Frontal cortex (tissue), 4 donors: ENCODE results near the gene LRRC43. TPM values are rescaled to one million over a fixed set of nuclear protein-coding genes. Genes with fewer than 3 reads are reported as not detected.
"Not testable (repeated sequence)": the region's sequence is repeated elsewhere in the genome, so short reads cannot be mapped to it uniquely, and the experiment has no call there.

Source experiments
- DNase-seq, 2 donors: peaks; one replicate each; pipeline ENCODE4 v3.0.0; 2012; ENCODE audit warnings: low spot score in 2 of 2
- FAIRE-seq: peaks from 2 replicates; lab custom pipeline; 2012; peaks lifted over from hg19 to GRCh38; lab: Jason Lieb, UNC
- total RNA-seq: library from RNA; depleted of rRNA; stranded (reverse); fragments of >200 nt; gene quantifications from one replicate; pipeline ENCODE4 v1.2.3, GENCODE V29; 2014
- donor health status: control.
- donor health status: control.
- donor health status: control.

Gene LRRC43
- total RNA-seq, 1 donor from 2014 or later: 2.0 TPM

DNA sequence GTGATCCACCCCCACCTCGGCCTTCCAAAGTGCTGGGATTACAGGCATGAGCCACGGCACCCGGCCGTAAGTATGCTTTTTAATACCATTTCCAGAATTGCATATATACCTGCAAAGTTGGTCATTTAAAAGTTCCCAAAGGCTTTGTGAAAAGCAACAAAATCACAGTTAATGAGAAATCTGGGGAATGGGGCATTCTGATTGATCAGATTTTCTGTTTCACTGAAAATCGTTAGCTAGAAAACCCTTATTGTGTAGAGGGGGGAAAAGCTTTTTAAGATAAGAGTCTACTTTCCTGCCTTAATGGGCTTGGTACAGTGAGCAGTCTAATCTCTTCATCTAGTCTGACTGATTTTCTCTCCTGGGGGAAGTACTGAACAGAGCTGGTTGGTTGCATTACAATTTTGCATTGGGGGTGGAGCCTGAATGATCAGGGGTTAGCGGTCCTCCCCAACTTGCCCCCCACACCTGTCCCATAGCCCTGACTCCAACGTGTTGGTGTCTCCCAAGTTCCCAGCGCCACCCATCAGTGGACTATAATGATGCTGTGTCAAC is 32.7 kb upstream of the LRRC43 start:
- no peak for DNase-seq
- no peak for FAIRE-seq

DNA sequence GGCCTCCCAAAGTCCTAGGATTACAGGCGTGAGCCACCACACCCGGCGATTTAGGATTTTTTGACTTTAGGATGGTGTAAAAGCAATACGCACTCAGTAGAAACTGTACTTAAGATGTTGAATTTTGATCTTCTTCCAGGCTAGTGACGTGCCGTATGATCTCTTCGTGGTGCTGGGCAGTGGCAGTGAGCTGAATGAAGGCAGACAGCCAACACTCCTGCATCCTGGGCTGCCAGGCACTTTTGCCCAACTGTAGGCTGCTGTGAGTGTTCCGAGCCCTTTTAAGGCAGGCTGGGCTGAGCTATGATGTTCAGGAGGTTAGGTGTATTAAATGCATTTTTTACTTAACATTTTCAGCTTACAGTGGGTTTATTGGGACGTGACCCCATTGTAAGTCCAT is 30.2 kb upstream of the LRRC43 start:
- DNase-seq: no peak
- FAIRE-seq: no peak

DNA sequence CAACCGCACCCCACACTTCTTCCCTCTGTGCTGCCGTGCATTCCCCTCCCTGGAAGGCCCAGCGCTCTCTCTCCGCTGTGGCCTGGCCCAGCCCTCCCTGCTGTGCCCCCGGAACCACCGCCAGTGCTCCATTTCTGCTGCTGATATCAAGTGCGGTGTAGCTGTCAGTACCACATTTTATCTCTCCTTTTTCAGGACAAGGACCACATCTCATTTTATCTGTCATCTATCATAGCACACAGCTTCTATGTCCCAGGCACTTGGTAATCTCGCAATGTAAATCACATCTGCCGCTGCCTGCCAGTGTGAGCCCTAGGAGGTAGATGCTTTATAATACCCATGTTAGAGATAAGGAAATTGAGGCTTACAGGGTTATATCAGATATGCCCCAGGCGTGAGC is 27.2 kb upstream of the LRRC43 start:
- no peak for DNase-seq
- no peak for FAIRE-seq

DNA sequence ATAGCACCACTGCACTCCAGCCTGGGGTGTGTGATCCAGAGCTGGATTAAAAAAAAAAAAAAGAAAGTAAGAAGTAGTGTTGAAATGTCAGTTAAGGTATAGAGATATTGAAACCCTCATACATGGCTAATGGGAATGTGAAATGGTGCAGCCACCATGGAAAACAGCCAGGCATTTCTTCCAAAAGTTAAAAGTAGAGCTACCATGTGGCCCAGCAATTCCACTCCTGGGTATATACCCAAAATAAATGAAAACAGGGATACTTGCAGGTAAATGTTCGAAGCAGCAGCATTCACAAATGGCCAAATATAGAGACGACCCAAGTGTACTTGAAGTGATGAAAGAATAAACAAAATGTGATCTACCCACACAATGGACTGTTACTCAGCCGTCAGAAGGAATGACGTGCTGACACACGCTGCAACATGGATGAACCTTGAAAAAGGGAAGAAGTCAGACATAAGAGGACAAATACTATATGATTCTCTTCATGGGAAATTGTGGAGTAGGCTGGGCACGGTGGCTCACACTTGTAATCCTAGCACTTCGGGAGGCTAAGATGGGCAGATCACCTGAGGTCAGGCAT is 24.1 kb upstream of the LRRC43 start:
- no peak for DNase-seq
- FAIRE-seq: no peak

DNA sequence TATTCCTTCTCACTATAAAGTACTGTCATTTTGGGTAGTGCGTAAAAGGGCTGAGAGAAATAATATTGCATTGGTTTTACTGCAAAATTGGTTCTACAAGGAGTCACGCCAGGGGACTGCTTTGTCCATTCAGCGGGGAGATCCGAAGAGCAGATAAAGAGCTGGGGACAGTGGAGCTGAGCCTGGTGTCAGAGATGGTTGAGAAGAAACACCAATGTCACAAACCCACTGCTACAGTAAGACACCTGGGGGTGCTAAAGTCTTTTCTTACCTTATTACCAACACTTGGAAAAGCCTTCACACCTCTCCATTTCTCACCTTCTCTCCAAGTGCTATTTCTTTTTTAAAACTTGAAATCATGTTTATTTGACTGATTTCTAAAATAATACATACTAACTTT is 23.0 kb upstream of the LRRC43 start:
- FAIRE-seq (no peak), DNase-seq (no peak)

DNA sequence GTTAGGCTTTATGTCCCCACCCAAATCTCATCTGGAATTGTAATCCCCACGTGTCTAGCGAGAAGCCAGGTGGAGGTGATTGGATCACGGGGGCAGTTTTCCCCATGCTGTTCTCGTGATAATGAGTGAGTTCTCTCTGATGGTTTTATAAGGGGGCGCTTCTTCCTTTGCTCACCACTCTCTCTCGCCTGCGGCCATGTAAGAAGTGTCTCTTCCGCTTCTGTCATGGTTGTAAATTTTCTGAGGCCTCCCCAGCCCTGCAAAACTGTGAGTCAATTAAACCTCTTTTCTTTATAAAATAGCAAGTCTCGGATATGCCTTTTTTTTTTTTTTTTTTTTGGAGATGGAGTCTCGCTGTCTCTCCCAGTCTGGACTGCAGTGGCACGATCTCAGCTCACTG is 22.2 kb upstream of the LRRC43 start:
- DNase-seq: no peak
- FAIRE-seq: no peak

DNA sequence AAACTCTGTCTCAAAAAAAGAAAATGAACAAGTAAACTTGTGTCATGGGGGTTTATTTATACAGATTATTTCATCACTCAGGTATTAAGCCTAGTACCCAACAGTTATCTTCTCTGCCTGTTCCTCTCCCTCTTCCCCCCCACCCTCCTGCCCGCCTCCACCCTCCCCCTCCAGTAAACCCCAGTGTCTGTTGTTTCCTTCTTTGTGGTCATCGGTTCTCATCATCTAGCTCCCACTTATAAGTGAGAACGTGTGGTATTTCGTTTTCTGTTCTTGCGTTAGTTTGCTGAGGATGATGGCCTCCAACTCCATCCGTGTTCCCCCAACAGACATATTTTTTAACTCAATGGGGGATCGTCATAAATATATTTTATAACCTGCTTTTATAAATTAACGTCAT is 21.2 kb upstream of the LRRC43 start:
- DNase-seq: no peak
- no peak for FAIRE-seq

DNA sequence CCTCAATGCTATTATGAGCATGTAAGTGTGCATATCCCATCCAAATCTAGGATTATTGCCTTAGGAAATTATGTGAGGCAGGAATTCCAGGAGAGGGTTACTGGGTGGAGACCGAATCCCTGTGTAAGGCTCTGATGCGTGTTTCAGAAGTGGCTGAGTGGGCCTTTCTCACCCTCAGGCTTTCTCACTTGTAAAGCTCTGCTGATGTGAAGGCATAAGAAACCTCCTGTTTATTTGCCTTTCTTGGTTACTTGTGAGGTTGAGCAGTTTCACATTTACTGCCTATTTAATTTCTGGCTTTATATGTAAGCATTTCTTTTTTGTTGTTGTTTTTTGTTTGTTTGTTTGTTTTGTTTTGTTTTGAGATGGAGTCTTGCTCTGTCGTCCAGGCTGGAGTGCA is 19.9 kb upstream of the LRRC43 start:
- DNase-seq (no peak), FAIRE-seq (no peak)

DNA sequence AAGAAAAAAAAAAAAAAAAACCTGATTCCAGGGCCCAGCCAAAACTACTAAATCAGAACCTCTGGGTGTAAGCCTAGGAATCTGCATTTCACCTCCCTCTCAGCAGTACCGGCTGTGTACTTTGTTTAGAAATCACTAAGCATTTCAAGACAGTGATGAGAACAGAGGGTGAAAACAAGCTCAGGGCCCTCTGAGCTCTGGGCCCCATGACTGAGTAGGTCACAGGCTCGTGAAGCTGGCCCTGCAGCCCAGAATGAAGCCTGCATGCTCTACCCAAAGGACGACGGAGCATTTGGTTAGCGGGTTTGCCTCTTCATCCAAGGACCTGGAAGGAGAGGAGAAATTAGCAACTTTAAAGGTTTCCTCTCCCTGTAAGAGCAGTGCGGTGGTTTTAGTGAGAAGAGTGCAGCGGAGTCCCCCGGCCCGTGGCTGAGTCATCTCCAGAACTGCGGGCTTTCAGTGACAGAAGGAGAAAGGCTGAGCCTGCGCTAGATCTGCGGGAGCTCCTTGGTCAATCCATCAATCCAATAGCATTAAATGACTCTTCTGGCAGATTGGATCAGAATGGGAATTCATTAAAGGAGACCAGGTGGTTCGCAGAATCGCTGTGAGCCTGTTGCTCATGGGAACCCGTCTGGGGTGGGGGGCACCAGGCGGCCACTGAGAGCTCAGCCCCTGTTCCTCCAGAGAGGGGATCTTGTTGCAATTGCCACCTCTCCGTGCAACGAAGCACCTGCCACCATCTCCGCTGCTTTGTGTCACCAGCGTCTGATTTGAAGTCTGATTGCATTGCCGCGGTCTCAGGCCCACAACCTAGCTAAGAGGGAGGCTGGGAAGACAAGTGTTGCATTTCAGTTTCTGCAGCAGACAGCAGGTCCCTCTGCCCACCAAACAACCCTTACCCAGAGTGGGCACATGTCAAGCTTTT is 16.2 kb upstream of the LRRC43 start:
- DNase-seq (no peak), FAIRE-seq (no peak)

DNA sequence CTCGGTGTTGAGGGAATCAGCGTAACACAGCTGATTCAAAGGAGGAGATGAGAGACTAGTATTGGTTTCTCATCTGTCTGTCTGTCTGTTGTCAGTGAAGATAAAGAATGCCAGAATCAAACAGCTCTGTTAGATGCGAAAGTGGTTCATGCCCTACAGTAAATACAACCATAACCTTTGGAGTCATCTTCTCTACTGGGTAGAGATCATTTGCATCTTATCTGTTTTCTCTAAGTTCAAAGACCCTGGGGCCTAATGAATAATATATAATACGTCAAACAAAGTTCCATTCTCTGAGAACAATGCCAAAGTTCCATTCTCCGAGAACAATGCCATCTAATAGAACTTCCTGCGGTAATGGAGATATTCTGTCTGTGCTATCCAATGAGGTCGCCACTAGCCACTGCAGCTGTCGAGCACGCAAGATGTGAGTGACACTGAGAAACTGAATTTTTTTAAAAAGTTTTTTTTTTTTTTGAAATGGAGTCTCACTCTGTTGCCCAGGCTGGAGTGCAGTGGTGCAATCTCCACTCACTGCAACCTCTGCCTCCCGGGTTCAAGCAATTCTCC is 15.5 kb upstream of the LRRC43 start:
- FAIRE-seq: no peak

DNA sequence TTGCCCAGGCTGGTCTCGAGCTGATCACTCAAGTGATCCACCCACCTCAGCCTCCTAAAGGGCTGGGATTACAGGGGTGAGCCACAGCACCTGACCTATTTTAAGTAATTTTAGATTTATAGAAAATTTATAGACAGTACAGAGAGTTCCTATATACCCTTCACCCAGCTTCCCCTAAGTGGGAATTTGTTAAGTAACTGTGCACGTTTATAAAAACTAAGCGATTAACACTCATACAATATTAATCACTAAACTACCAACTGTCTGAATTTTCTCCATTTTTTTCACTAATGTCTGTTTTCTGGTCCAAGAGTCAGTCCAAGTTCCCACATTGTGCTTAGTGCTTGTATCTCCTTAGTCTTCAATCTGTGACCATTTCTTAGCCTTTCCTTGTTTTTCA is 14.4 kb upstream of the LRRC43 start:
- no peak for FAIRE-seq
- no peak for DNase-seq

More for the DNA sequence above, 15.5 kb upstream of the LRRC43 start:
- DNase-seq: no peak

DNA sequence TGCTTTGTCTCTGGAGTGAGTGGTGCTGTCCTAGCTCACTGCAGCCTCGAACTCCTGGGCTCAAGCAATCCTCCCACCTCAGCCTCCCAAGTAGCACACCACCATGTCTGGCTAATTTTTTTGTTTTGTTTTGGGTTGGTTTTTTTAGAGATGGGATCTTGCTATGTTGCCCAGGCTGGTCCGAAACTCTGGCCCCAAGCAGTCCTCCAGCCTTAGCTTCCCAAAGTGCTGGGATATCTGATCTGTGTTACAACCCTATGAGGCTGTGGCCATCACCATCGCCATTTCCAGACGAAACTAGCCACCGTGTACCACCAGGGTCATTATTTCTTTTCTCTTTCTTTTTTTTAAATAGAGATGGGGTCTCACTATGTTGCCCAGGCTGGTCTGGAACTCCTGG is 11.5 kb upstream of the LRRC43 start:
- FAIRE-seq: no peak
- no peak for DNase-seq

DNA sequence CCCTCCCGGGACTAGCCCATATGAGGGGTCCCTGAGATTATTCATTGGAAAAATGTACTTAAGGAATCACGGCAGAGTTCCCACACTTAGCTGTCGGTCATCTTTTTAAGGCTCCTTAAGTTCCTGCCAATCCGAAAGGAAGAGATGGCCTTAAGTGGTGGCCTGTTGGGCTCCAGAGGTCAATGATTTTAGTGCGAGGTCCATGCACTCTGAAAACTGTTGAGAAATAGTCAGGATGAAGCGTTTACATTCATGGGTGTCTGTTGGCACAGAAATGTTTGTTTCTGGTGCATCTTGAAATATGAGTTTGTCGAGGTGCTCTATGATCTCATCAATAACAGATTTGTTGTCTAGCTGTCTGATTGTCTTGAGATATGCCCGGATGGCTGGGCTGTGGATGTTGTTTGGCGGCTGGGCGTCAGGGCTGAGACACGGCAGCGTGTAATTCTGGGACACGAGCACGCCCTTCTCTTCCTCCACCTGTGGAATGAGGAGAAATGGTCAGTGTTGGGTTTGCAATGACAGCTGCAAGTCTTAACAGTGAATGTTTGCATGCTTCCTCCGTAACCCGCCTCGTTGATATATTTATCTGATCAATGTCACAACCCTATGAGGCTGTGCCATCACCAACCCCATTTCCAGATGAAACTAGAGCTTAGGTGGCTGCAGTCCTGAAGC is 10.5 kb upstream of the LRRC43 start:
- FAIRE-seq (no peak), DNase-seq (no peak)

DNA sequence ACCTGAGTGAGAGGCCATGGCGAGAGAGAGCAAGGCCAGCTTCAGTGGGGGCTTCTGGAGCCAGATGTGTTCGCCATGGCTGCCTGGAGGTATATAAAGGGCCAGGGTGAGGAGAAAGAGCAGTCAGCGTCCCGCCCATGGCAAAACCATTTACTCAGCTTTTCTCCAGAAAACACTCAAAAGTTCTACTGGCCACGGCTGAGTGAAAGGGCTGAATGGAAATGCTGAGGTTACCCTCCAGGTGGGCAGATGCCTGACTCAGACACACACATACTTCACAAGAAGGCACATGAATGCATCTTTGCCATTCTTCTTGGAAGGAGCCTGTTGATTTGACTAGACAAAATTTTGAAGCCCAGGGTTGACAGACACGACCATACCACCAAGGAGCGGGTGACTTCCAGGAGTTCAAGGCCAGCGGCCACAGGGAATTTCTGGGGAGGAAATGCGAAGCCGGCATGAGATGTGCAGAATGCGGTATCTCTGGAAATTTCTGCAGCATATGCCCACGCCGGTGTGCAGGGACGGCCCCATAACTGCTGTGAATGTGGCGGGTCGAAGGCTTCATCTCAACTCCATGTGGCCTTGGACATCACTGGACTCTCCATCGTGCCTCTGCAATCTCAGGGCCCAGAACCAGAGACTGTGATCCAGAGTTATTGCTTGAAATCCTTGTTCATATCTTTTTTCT is 8.6 kb upstream of the LRRC43 start, which contains the start of gene IL31:
IL31 (minus strand) TSS at position 67 of the 691 bp plus-strand sequence; CDS start at position 18, 49 bp downstream.
- DNase-seq (no peak), FAIRE-seq (no peak)

DNA sequence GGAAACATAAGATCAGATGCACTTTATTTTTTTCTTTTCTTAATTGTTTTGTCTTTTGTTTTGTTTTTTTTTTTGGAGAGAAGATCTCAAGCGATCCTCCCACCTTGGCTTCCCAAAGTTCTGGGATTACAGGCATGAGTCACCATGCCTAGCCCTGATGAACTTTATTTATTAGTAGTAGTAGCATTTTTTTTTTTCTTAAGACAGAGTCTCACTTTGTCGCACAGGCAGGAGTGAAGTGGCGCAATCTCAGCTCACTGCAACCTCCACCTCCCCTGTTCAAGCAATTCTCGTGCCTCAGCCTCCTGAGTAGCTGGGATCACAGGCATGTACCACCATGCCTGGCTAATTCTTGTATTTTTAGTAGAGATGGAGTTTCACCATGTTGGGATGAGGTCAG is 6.5 kb upstream of the LRRC43 start:
- FAIRE-seq, DNase-seq: not testable (repeated sequence)

DNA sequence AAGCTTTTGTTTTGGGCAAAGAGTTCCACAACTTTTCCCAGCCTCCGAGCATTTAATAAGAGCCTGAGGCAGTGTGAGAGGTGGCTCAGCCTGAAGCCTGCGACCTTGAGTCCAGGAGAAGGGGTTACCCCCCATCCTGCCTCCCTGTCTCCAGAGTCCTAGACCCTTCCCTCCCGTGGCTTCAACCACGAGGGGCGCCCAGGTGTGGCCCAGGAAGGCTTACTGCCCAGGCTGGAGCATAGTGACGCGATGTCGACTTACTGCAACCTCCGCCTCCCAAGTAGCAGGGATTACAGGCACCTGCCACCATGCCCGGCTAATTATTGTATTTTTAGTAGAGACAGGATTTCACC is 641 bp downstream of the LRRC43 start:
- no peak for DNase-seq
- no peak for FAIRE-seq

DNA sequence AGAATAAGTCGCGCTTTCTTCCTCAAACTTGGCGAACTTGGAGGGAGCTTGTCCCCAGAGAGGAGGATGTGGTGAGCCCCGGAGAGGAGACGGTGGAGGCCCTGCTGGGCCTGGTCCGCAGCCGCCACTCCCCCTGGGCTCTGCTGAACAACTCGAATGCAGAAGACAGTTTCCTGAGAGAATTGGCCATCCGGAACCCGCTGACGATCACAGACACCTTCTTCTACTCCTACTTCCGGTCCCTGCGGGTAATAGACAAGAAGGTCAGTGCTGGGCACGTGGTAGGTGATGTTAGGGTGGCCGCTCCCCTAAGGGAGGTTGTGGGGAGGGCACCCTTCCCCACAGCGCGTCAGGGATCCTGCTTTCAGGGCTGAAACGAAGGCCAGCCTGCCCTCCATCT is 1.6 kb downstream of the LRRC43 start:
- FAIRE-seq: no peak
- DNase-seq: no peak

DNA sequence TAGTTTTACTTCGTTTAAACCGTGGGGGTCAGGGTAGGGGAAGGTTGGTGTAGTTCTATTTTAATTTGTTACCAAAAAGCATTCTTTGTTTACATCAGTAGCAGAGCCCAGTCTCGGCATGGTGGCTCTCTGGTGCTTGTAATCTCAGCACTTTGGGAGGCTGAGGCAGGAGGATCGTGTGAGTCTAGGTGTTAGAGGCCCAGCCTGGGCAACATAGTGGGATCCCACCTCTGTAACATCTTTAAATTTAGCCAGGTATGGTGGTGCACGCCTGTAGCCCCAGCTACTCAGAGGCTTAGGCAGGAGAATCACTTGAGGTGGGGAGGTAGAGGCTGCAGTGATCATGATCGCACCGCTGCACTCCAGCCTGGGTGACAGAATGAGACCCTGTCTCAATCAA is 2.2 kb downstream of the LRRC43 start:
- DNase-seq: no peak
- no peak for FAIRE-seq

DNA sequence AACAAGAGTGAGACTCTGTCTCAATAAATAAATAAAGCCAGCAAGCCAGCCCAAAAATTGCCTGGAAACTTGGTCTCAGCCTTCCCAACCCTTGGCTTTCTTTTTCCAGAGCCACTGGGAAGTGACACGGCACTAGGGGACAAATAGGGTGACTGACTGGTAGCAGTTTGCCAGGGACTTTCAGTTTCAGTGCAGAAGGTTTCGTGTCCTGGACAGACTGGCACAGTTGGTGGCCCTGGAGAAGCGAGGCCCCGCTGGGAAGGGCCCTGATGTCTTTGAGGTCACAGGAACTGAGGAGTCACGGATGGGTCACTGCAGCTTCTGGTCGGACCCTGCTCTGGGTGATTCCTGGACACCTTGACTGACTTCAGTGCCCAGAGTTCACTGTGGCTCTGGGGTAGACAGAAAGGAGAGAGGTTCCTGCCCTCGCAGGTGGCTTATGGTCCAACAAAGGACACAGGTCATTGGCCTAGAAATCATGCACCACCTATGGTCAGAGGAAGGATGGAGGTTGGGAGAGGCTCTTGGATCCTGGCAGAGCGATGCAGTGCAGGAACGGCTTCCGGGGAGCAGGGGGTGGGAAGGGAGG is 2.7 kb downstream of the LRRC43 start:
- no peak for FAIRE-seq

More for the DNA sequence above, 2.7 kb downstream of the LRRC43 start:
- DNase-seq: no peak
